Measurements from ENCODE around the gene RBM4B.

DNA sequence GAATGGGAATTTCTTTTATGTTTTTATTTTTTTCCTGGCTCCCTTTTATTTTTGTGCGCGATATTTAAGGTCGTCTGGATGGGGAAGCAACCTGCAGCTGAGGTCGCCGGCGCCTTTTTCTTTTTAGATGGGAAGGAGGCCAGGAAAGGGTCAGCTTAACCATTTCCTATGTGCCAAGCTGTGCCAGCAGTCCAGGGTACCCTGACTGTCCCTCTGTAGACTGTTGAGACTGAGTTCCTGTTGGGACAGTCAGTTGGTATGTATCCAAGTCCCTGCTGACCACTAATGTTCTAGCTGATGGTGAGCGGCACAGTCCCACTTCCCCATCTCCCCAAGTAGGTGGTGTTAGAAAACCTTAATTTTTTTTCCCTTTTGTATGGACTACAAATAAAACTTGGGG, 50.8 kb downstream of the RBM4B start:
- TF ChIP-seq, protein P1, sequence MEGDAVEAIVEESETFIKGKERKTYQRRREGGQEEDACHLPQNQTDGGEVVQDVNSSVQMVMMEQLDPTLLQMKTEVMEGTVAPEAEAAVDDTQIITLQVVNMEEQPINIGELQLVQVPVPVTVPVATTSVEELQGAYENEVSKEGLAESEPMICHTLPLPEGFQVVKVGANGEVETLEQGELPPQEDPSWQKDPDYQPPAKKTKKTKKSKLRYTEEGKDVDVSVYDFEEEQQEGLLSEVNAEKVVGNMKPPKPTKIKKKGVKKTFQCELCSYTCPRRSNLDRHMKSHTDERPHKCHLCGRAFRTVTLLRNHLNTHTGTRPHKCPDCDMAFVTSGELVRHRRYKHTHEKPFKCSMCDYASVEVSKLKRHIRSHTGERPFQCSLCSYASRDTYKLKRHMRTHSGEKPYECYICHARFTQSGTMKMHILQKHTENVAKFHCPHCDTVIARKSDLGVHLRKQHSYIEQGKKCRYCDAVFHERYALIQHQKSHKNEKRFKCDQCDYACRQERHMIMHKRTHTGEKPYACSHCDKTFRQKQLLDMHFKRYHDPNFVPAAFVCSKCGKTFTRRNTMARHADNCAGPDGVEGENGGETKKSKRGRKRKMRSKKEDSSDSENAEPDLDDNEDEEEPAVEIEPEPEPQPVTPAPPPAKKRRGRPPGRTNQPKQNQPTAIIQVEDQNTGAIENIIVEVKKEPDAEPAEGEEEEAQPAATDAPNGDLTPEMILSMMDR (conservative IDR thresholded peaks at IDR 0.05; ENCODE audit: low read depth, low read length) = no peak
- TF ChIP-seq RAD21 (IDR thresholded peaks at IDR 0.05; ENCODE audit: low read length) (no peak), MAFK (IDR thresholded peaks at IDR 0.05; ENCODE audit: low read depth, low read length) (no peak), RFX5 (IDR thresholded peaks at IDR 0.05; ENCODE audit: low read depth, low read length) (no peak)
